A673 (cell line): ENCODE measurements around the gene KATNAL1. TPM values are rescaled to one million over a fixed set of nuclear protein-coding genes. Genes with fewer than 3 reads are reported as not detected.

Experiments used
- BruUV-seq: library from RNA; stranded (reverse); fragments of 400-500 nt; replicated peaks from 2 replicates; lab custom pipeline; 2021; lab: Mats Ljungman, UMichigan
- CTCF ChIA-PET: fragments of 300-600 bp; sonication (Branson Sonifier 250); formaldehyde crosslinking; loops from one replicate; lab custom pipeline; 2022; ENCODE audit warnings: antibody characterized with exemption; lab: Charles Lee
- POLR2A ChIA-PET: fragments of 300-600 bp; sonication (Branson Sonifier 250); formaldehyde crosslinking; loops from one replicate; lab custom pipeline; 2022; ENCODE audit warnings: antibody characterized with exemption; ENCODE audit not compliant: low non-redundant PET; lab: Charles Lee
- DNase-seq: peaks from one replicate; pipeline ENCODE4 v3.0.0-alpha.2; 2015; ENCODE audit warnings: low spot score
- H3K27ac ChIP-seq: fragments of 200-600 bp; sonication (generic); 2 replicates; pipeline ENCODE4 v1.5.1; 2016; ENCODE audit warnings: mixed run types, low read depth, mild to moderate bottlenecking, mixed read lengths, antibody characterized with exemption, low read length; ENCODE audit not compliant: poor library complexity, severe bottlenecking
- H3K27me3 ChIP-seq: fragments of 200-600 bp; sonication (generic); replicated peaks from 2 replicates; pipeline ENCODE4 v1.6.1; 2017; ENCODE audit warnings: mixed run types, low read depth, mild to moderate bottlenecking, mixed read lengths, antibody characterized with exemption, low read length; ENCODE audit not compliant: insufficient read depth, poor library complexity
- H3K36me3 ChIP-seq: fragments of 200-600 bp; sonication (generic); 2 replicates; pipeline ENCODE4 v1.6.1; 2016; ENCODE audit warnings: mixed run types, mild to moderate bottlenecking, mixed read lengths, antibody characterized with exemption, low read length; ENCODE audit not compliant: insufficient read depth, poor library complexity, severe bottlenecking
- H3K4me1 ChIP-seq: fragments of 200-600 bp; sonication (generic); 2 replicates; pipeline ENCODE4 v1.6.1; 2017; ENCODE audit warnings: mixed run types, mild to moderate bottlenecking, mixed read lengths, antibody characterized with exemption, low read length; ENCODE audit not compliant: insufficient read depth, poor library complexity, severe bottlenecking
- H3K4me3 ChIP-seq: fragments of 200-600 bp; sonication (generic); 2 replicates; pipeline ENCODE4 v1.5.1; 2016; ENCODE audit warnings: low read depth, mixed run types, mild to moderate bottlenecking, mixed read lengths, low read length; ENCODE audit not compliant: poor library complexity, severe bottlenecking
- H3K9me3 ChIP-seq: fragments of 200-600 bp; sonication (generic); 2 replicates; pipeline ENCODE4 v1.6.1; 2016; ENCODE audit warnings: mixed run types, low read depth, mild to moderate bottlenecking, mixed read lengths, antibody characterized with exemption, low read length; ENCODE audit not compliant: poor library complexity, severe bottlenecking
- CTCF ChIP-seq: fragments of 300-800, 200-600 bp; sonication (generic); conservative IDR thresholded peaks from 2 replicates; pipeline ENCODE4 v1.5.1; 2017; ENCODE audit warnings: low read depth, mild to moderate bottlenecking, antibody characterized with exemption, low read length, moderate library complexity, mixed read lengths
- EZH2 ChIP-seq: fragments of 200-600 bp; sonication (generic); IDR thresholded peaks from 2 replicates; pipeline ENCODE4 v1.6.1; 2017; ENCODE audit warnings: borderline replicate concordance, low read depth, mild to moderate bottlenecking, mixed read lengths, antibody characterized with exemption, low read length; ENCODE audit not compliant: poor library complexity, severe bottlenecking
- intact Hi-C: fragments of 100-400 bp; cut with micrococcal nuclease; formaldehyde crosslinking; loops from one replicate; pipeline ENCODE4 v1.10.0; 2022; ENCODE audit not compliant: unreplicated experiment
- total RNA-seq: library from RNA; stranded (reverse); gene quantifications from 2 replicates; pipeline ENCODE4 v1.2.3, GENCODE V29; 2021

KATNAL1 gene
- total RNA-seq, 1 experiment from 2014 or later, result 63.0 TPM

GRCh38 chr13:30193279-30194234 is 113.8 kb downstream of the KATNAL1 start:
- CTCF ChIA-PET, result interaction anchor here (0.6 kb wide), 1 partner anchor 34 kb away, joined by 5 read pairs; no protein-coding TSS in a partner anchor
- no peaks in the 10 kb centered on the region for H3K27me3 ChIP-seq
- no peaks in the 10 kb centered on the region for H3K36me3 ChIP-seq
- POLR2A ChIA-PET, result no interaction called here
- no peak overlapping the region for H3K27ac ChIP-seq
- no peaks in the 10 kb centered on the region for H3K9me3 ChIP-seq
- intact Hi-C loops, result no loop called here
- H3K4me3 ChIP-seq, result no peak overlapping the region
- no peak for TF ChIP-seq CTCF
- TF ChIP-seq EZH2, result no peak
- no TSS peak for BruUV-seq
- H3K4me1 ChIP-seq, result peaks cover 41% of the 10 kb centered on the region
- DNase-seq, result no peak

GRCh38 chr13:30192320-30193093 is 114.8 kb downstream of the KATNAL1 start:
- no peaks in the 10 kb centered on the region for H3K9me3 ChIP-seq
- intact Hi-C loops, result no loop called here
- peaks cover 36% of the 10 kb centered on the region for H3K4me1 ChIP-seq
- peak overlapping the region; percentile 14 for H3K27ac ChIP-seq
- no peak overlapping the region for H3K4me3 ChIP-seq
- no peak for TF ChIP-seq EZH2
- TF ChIP-seq CTCF, result no peak
- no peaks in the 10 kb centered on the region for H3K27me3 ChIP-seq
- no peak for DNase-seq
- BruUV-seq, result no TSS peak
- CTCF ChIA-PET, result interaction anchor here (0.6 to 1.0 kb wide), 2 partner anchors 33 to 60 kb away, joined by 5 to 6 read pairs; no protein-coding TSS in a partner anchor
- POLR2A ChIA-PET, result no interaction called here
- H3K36me3 ChIP-seq, result no peaks in the 10 kb centered on the region

GRCh38 chr13:30191491-30192100 is 115.8 kb downstream of the KATNAL1 start:
- H3K27ac ChIP-seq, result no peak overlapping the region
- H3K27me3 ChIP-seq, result no peaks in the 10 kb centered on the region
- H3K4me1 ChIP-seq, result peaks cover 37% of the 10 kb centered on the region
- no TSS peak for BruUV-seq
- H3K36me3 ChIP-seq, result no peaks in the 10 kb centered on the region
- intact Hi-C loops, result no loop called here
- CTCF ChIA-PET, result interaction anchor here (1.0 kb wide), 1 partner anchor 59 kb away, joined by 6 read pairs; no protein-coding TSS in a partner anchor
- TF ChIP-seq EZH2 (no peak), CTCF (no peak)
- POLR2A ChIA-PET, result no interaction called here
- H3K4me3 ChIP-seq, result no peak overlapping the region
- H3K9me3 ChIP-seq, result no peaks in the 10 kb centered on the region
- no peak for DNase-seq
